Muscle of arm (tissue), 14 donors: Measurements from ENCODE around the gene EIF2S2. TPM values are rescaled to one million over a fixed set of nuclear protein-coding genes. Genes with fewer than 3 reads are reported as not detected.
"Not testable (repeated sequence)": the region's sequence is repeated elsewhere in the genome, so short reads cannot be mapped to it uniquely, and the experiment has no call there.

Experiments
- DNase-seq: peaks from one replicate; pipeline ENCODE4 v3.0.0-alpha.2; 2013
- long read RNA-seq, 11 donors: transcript quantifications; one replicate each; lab custom pipeline, GENCODE V29; 2026
- polyA plus RNA-seq, 12 donors: library from polyadenylated mRNA; unstranded; fragments of 120-200 nt; gene quantifications; one replicate each; pipeline ENCODE4 v1.2.1, GENCODE V29; 2013; ENCODE audit not compliant: insufficient read length in 12 of 12

The EIF2S2 gene, protein sequence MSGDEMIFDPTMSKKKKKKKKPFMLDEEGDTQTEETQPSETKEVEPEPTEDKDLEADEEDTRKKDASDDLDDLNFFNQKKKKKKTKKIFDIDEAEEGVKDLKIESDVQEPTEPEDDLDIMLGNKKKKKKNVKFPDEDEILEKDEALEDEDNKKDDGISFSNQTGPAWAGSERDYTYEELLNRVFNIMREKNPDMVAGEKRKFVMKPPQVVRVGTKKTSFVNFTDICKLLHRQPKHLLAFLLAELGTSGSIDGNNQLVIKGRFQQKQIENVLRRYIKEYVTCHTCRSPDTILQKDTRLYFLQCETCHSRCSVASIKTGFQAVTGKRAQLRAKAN
- 10 to 100 TPM in 11 of 12 donors, not detected in 1; 42.7 to 53.0 (median 47.0) TPM for polyA plus RNA-seq
- long read RNA-seq, donor 1, transcript EIF2S2-201 (9 exons, 2,656 nt): major isoform, 29 of 184 reads
- long read RNA-seq, donor 1, partial matches to known transcripts: 150 of 184 reads
- long read RNA-seq, donor 1, other reads (novel, unspliced or antisense): 5 of 184 reads
- long read RNA-seq, donor 2, transcript EIF2S2-201 (9 exons, 2,656 nt): major isoform, 41 of 151 reads
- long read RNA-seq, donor 2, partial matches to known transcripts: 100 of 151 reads
- long read RNA-seq, donor 2, other reads (novel, unspliced or antisense): 10 of 151 reads
- long read RNA-seq, donor 3, transcript EIF2S2-201 (9 exons, 2,656 nt): major isoform, 17 of 71 reads
- long read RNA-seq, donor 3, partial matches to known transcripts: 54 of 71 reads
- long read RNA-seq, donor 3, other reads (novel, unspliced or antisense): 0 of 71 reads
- long read RNA-seq, donor 4, transcript EIF2S2-201 (9 exons, 2,656 nt): major isoform, 13 of 43 reads
- long read RNA-seq, donor 4, partial matches to known transcripts: 30 of 43 reads
- long read RNA-seq, donor 4, other reads (novel, unspliced or antisense): 0 of 43 reads
- long read RNA-seq, donor 5, transcript EIF2S2-201 (9 exons, 2,656 nt): major isoform, 51 of 199 reads
- long read RNA-seq, donor 5, partial matches to known transcripts: 140 of 199 reads
- long read RNA-seq, donor 5, other reads (novel, unspliced or antisense): 8 of 199 reads
- long read RNA-seq, donor 6, transcript EIF2S2-201 (9 exons, 2,656 nt): major isoform, 24 of 69 reads
- long read RNA-seq, donor 6, partial matches to known transcripts: 45 of 69 reads
- long read RNA-seq, donor 6, other reads (novel, unspliced or antisense): 0 of 69 reads
- long read RNA-seq, donor 7, transcript EIF2S2-201 (9 exons, 2,656 nt): major isoform, 23 of 58 reads
- long read RNA-seq, donor 7, partial matches to known transcripts: 35 of 58 reads
- long read RNA-seq, donor 7, other reads (novel, unspliced or antisense): 0 of 58 reads
- long read RNA-seq, donor 8, transcript EIF2S2-201 (9 exons, 2,656 nt): major isoform, 38 of 180 reads
- long read RNA-seq, donor 8, partial matches to known transcripts: 135 of 180 reads
- long read RNA-seq, donor 8, other reads (novel, unspliced or antisense): 7 of 180 reads
- long read RNA-seq, donor 9, transcript EIF2S2-201 (9 exons, 2,656 nt): major isoform, 27 of 108 reads
- long read RNA-seq, donor 9, partial matches to known transcripts: 81 of 108 reads
- long read RNA-seq, donor 9, other reads (novel, unspliced or antisense): 0 of 108 reads
- long read RNA-seq, donor 10, transcript EIF2S2-201 (9 exons, 2,656 nt): major isoform, 36 of 146 reads
- long read RNA-seq, donor 10, partial matches to known transcripts: 104 of 146 reads
- long read RNA-seq, donor 10, other reads (novel, unspliced or antisense): 6 of 146 reads
- long read RNA-seq, donor 11, transcript EIF2S2-201 (9 exons, 2,656 nt): major isoform, 45 of 175 reads
- long read RNA-seq, donor 11, partial matches to known transcripts: 130 of 175 reads
- long read RNA-seq, donor 11, other reads (novel, unspliced or antisense): 0 of 175 reads

DNA sequence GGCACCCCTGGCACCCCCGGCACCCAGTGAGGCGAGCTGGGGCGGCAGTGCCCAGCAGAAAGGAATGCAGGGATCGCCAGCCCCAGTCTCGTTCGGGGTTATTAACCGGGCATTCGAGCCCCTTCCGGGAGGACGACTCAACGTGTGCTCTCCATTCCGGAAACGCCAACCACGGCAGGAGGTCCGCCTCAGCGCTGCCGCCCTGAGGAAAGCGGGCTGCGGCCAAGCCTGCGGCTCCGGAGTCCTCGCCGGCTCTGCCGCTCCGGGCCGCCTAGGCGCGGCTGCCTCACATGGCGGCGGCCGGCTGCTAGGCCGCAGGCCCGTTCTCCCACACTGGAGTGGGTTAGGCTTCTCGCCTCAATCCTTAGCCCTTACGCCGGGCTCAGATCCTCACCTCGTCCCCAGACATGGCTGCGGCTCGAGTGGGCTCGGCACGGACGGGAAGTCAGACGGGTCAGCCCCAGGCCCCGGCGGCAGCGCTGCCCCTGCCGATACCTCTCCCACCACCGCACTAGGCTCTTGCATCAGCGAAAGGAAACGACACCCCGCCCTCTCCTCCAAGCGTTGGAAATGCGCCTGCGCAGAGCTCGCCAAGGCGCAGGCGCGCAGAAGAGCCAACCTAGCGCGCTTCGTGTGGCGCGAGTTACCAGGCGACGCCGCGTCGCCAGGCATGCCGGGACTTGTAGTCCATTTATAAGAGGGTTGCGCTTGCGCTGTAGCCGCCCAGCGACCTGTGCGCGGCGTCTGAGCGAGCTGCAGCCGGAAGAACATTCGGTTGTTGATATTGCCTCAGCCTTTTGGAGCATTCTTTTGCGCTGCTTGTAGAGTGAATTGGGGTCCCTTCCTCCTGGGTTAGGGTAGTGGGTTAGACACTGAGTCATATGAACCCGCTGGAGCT, at the start of gene EIF2S2:
TSS of gene EIF2S2 (minus strand) at position 542 of the 898 bp plus-strand sequence. CDS start at position 409, 133 bp downstream.
- DNase-seq: peak; percentile 100

DNA sequence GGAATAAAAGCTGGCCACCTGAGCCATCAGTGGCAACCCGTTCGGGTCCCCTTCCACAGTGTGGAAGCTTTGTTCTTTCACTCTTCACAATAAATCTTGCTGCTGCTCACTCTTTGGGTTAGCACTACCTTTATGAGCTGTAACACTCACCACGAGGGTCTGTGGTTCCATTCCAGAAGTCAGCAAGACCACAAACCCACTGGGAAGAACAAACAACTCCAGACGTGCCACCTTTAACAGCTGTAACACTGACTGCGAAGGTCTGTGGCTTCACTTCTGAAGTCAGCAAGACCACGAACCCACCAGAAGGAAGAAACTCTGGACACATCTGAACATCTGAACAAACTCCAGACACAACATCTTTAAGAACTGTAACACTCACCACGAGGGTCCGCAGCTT, 45.7 kb upstream of the EIF2S2 start:
- not testable (repeated sequence) for DNase-seq

DNA sequence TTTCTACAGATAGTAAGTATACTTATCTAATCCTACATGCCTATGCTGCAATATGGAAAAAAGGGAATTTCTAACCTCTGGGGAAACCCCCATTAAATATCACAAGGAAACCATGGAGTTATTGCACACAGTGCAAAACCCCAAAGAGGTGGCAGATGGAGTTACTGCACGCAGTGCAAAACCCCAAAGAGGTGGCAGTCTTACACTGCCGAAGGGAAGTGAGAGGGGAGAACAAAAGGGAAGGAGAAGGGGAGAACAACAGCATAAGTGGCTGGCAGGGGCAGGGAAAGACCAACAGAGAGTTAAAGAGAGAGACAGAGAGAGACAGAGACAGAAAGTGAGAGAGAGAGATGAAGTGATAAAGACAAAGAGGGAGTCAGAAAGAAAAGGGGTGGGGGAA, 43.8 kb upstream of the EIF2S2 start:
- no peak for DNase-seq

DNA sequence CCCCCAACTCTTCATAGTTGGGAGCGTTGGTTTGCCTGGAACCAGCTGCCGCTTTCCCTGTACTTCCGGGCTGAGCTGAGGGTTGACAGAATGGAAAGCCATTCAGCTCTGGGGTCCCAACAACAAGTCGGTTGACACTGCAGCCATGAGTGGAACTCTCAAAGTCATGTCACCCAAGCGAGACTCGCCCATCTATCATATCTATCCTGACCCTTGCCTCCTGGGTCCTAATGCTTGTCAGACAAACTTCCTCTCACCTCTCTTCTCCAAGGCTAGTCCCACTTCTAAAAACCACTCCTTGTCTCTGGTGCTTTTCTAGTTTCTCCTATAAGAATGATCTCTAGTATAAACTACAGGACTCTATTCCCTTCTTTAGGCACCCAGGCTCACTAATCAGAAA, 41.1 kb upstream of the EIF2S2 start:
- not testable (repeated sequence) for DNase-seq

DNA sequence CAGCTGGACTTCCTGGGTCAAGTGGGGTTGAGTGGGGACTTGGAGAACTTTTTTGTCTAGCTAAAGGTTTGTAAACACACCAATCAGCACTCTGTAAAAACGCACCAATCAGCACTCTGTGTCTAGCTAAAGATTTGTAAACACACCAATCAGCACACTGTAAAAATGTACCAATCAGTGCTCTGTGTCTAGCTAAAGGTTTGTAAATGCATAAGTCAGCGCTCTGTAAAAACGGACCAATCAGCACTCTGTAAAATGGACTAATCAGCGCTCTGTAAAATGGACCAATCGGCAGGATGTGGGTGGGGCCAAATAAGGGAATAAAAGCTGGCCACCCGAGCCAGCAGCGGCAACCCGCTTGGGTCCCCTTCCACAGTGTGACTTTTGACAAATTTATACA, 40.0 kb upstream of the EIF2S2 start:
- not testable (repeated sequence) for DNase-seq

DNA sequence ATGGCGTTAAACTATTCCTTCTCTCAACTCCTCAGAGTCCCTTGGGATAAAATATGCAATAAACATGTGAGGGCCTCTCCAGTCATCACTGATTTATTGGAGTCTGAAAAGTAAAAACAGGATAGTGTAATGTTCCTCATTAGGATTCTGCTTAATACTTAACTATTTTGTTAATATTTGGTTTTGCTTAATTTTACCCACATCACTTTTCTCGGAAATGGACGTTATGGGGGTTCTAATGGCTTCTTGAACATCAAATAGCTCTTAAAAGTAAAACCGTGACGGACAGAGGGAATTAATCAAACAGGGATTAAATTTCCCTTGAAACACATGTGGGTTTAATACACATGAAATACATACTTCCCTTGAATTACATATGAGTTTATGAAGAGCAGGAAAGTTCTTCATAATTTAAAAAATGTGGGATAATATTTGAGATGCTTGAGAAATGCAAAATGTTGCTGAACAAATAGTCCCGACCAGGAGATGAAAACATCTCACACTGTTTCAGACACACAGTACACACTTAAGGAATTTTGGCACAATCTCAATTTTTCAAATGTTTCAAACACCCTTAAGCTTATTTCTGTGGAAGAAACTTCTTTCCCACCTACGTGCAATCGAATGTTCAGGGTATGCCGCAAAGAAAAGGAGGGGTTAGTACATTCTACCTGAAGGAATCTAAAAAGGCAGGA, 38.4 kb upstream of the EIF2S2 start:
- no peak for DNase-seq

DNA sequence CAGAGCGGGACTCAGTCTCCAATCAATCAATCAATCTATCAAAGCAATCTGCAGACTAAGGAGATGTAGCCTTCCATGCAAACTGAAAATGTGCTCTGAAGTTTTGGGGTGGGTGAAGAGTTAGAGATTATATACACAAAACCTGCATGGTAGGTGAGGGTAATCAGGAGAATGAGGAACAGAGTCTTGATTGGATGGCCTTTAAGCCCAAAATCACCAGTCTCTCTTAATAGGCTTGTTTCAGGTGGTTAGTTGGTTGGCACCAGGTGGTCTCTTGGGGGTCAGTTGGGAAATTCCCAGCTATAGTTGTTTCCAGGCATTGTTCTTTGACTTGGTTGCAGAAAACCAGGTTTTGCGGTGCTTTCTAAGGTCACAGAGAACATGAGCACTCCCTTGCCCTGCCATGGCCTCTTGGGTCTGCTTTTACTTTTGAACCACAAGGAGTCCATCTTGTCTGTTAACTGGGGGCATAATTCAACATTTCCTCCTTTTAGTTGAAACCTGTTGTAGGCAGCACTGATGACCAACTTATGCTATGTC, 33.3 kb upstream of the EIF2S2 start:
- DNase-seq: no peak

DNA sequence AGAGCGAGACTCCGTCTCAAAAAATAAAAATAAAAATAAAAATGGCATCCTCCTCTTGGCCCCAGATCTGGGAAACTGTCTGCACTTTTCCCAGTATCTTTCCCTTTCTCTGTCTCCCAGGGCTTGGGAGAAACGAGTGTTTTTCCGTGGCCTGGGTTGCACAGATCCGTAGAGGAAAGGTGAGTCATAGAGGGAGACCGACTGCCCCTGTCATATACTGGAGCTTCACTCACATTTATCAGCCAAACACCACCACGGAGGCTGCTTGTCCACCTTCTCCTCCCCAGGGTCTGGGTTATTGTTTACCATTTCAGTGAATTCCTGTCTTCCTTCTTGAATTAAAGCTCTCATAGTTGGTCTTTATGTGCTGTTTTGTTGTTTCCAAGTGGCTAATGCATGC, 31.9 kb upstream of the EIF2S2 start:
- no peak for DNase-seq

DNA sequence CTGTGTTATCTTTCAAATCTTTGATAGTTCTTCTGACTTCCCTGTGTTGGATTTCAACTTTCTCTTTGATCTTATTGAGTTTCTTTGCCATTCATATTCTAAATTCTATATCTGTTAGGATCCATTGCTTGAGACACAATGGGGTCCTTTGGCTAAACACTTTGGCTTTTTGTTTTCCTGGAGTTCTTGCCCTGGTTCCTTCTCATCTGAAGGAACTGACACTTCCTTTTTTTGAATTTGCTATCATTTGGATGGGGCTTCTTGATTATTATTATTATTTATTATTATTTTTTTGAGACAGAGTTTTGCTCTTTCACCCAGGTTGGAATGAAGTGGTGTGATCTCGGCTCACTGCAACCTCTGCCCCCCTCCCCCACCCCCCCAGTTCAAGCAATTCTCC, 30.1 kb upstream of the EIF2S2 start:
- DNase-seq: no peak

DNA sequence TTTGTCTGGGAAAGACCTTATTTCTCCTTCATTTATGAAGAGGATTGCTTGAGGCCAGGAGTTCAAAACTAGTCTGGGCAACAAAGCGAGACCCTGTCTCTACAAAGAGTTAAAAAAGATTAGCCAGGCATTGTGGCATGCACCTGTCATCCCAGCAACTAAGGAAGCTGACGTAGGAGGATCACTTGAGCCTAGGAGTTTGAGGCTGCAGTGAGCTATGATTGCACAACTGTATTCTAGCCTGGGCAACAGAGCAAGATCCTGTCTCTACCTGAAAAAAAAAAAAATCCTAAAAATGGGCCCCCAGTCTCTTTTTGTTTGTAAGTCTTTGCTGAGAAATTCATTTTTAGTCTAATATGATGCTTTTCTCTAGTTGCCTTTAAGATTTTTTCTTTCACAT, 29.2 kb upstream of the EIF2S2 start:
- DNase-seq: no peak

DNA sequence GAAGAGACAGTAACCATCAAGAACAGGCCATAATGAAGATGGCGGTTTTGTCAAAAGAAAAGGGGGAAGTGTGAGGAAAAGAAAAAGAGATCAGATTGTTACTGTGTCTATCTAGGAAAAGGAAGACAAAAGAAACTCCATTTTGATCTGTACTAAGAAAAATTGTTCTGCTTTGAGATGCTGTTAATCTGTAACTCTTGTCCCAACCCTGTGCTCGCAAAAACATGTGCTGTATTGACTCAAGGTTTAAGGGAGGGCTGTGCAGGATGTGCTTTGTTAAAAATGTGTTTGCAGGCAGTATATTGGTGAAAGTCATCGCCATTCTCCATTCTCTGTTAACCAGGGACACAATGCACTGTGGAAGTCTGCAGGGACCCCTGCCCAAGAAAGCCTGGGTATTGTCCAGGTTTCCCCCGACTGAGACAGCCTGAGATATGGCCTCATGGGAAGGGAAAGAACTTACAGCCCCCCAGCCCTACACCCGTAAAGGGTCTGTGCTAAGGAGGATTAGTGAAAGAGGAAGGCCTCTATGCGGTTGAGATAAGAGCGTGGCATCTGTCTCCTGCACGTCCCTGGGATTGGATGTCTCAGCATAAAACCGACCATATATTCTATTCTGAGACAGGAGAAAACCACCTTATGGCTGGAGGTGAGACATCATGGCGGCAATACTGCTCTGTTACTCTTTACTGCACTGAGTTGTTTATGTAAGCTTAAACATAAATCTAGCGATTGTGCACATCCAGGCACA, 23.7 kb upstream of the EIF2S2 start:
- DNase-seq: not testable (repeated sequence)

DNA sequence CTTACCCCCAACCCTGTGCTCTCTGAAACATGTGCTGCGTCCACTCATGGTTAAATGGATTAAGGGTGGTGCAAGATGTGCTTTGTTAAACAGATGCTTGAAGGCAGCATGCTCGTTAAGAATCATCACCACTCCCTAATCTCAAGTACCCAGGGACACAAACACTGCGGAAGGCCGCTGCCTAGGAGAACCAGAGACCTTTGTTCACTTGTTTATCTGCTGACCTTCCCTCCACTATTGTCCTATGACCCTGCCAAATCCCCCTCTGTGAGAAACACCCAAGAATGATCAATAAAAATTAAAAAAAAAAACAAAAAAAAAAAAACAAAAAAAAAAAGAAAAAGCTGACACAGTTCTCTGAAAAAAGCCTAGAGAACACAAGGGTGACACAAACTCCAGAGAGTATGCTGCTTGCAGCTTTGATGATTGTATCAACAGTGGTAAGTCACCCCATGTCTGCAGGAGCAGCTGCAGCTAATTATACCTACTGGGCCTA, 21.4 kb upstream of the EIF2S2 start:
- DNase-seq: not testable (repeated sequence)

DNA sequence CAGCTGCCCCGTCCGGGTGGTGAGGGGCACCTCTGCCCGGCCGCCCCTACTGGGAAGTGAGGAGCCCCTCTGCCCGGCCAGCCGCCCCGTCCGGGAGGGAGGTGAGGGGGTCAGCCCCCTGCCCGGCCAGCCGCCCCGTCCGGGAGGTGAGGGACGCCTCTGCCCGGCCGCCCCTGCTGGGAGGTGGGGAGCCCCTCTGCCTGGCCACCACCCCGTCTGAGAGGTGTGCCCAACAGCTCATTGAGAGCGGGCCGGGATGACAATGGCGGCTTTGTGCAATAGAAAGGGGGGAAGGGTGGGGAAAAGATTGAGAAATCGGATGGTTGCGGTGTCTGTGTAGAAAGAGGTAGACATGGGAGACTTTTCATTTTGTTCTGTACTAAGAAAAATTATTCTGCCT, 20.9 kb upstream of the EIF2S2 start:
- not testable (repeated sequence) for DNase-seq

DNA sequence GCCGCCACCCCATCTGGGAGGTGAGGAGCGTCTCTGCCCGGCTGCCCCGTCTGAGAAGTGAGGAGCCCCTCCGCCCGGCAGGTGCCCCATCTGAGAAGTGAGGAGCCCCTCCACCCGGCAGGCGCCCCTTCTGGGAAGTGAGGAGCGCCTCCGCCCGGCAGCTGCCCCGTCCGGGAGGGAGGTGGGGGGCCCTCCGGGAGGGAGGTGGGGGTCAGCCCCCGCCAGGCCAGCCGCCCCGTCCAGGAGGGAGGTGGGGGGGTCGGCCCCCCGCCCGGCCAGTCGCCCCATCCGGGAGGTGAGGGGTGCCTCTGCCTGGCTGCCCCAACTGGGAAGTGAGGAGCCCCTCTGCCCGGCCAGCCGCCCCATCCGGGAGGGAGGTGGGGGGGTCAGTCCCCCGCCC, 20.4 kb upstream of the EIF2S2 start:
- not testable (repeated sequence) for DNase-seq

DNA sequence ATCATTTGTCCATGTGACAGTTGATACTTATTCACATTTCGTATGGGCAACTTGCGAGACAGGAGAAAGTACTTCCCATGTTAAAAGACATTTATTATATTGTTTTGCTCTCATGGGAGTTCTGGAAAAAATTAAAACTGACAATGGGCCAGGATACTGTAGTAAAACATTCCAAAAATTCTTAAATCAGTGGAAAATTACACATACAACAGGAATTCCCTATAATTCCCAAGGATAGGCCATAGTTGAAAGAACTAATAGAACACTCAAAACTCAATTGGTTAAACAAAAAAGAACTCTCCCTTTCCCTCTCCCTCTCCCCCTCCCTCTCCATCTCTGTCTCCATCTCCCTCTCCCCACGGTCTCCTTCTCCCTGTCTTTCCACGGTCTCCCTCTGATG, 19.4 kb upstream of the EIF2S2 start:
- DNase-seq: no peak

DNA sequence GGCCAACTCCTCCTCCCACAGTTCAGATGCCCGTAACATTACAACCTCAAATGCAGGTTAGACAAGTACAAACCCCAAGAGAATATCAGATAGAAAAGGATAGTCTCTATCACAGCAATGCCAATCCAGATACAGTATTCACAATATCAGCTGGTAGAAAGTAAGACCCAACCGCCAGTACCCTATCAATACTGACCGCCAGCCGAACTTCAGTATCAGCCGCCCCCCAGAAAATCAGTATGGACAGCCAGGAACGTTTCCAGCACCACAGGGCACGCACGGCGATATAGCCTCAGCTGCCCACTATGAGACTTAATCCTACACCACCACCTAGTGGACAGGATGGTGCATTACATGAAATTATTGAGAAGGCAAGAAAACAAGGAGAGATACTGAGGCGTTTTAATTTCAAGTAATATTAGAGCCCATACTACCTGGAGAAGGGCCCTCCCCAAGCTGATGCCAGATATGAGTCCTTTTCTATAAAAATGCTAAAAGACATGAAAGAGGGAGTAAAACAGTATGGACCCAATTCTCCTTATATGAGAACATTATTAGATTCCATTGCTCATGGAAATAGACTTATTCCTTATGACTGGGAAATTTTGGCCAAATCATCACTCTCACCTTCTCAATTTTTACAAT, 17.6 kb upstream of the EIF2S2 start:
- DNase-seq: peak; percentile 76

DNA sequence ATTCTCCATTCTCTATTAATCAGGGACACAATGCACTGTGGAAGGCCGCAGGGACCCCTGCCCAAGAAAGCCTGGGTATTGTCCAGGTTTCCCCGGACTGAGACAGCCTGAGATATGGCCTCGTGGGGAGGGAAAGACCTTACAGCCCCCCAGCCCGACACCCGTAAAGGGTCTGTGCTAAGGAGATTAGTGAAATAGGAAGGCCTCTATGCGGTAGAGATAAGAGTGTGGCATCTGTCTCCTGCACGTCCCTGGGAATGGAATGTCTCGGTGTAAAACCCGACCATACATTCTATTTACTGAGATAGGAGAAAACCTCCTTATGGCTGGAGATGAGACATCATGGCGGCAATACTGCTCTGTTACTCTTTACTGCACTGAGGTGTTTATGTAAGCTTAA, 15.7 kb upstream of the EIF2S2 start:
- no peak for DNase-seq
